Fibroblast of skin of right biceps (primary cell): Measurements from ENCODE around the gene UBL3.
A peak's percentile ranks its signal among the peaks of the same experiment; 100 is the strongest.

Source experiments
- DNase-seq: peaks from one replicate; pipeline ENCODE4 v3.0.0-alpha.2; 2013

UBL3 gene

DNA sequence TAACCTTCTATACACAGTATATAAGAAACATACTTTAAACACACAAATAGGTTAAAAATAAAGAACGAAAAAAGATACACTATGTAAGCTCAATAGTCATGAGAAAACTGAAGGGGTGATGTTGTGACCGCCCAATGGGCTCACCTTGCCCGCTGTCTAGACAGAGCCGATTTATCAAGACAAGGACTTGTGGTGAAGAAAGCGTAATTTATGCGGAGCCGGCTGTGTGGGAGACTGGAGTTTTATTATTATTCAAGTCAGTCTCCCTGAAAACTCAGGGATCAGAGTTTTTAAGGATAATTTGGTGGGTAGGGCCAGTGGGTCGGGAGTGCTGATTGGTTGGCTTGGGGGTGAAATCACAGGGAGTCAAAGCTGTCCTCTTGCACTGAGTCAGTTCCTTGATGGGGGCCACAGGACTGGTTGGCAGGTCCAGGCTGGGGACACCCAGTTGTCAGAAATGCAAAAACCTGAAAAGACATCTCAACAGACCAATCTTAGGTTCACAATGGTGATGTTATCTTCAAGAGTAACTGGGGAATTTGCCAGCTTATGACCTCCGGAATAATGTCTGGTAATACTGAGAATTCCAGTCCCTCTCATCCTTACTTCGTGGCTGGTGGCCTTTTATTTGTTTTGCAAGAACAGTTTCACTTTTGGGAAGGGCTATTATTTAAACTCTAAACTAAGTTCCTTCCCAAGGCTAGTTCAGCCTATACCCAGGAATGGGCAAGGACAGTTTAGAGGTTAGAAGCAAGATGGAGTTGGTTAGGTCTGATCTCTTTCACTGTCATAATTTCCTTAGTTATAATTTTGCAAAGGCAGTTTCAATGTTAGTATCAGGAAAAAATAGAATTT, 96.6 kb downstream of the UBL3 start:
- DNase-seq, result peak; percentile 26

DNA sequence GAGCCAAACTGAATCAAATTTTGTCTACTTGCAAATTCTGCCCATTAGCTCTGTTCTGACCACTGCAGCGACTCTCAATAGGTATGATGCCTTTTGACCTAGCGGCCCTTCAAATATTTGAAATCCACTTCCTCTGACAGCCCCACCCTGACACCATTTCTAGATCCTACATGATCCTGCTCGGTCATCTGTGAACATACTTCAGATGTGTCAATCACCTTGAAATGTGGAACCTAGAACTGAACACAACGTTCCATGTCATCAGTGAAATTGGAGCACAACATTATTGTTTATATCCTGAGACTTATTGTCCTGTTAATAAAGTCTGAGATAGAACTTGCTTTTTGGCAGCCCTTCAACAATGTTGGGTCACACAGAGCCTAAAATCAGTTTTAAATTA, 98.2 kb downstream of the UBL3 start:
- no peak for DNase-seq

GRCh38 chr13:29750183-29750530, 100.3 kb downstream of the UBL3 start:
- DNase-seq, result no peak

GRCh38 chr13:29749401-29750182, 100.8 kb downstream of the UBL3 start:
- peak; percentile 18 for DNase-seq

DNA sequence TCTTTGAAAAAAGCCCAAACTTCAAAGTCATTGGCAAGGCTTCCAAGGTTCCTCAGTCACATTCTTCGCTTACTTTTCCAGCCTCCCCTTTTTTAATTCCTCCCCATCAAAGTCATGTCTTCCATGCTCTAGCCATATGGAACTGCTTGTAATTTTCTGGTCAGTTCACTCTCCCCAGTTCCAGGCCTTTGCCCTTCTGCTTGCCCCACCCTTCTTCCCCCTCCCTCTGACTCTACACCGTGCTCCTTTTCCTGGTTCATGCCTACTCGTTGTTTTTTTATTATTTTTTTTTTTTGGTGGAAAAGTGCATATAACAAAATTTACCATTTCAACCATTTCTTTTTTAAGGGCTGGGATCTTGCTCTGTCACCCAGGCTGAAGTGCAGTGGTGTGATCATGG, 102.3 kb downstream of the UBL3 start:
- DNase-seq, result no peak

DNA sequence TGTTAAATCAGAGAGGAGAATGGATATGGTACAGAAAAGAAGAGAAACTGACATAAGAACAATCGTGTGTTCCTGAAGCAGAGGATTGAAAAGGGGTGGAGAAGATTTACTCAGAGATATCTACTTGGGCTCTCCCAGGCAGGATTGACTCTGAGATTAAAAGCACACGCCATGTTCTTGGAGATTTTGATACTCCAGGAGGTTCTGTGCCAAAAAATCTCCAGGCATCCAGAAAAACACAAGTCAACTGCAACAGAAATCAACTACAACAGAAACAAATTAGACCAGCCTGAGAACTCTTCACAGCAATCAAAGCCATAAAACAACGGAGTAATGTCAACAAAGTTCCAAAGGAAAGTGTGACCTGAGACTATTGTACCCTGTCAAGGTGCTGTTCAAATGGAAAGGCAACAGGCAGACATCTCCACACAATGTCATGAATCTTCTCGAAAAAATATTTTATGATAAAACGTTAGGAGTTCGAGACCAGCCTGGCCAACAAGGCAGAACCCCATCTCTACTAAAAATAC, 104.2 kb downstream of the UBL3 start:
- DNase-seq, result no peak

GRCh38 chr13:29745704-29746103, 104.7 kb downstream of the UBL3 start:
- no peak for DNase-seq

DNA sequence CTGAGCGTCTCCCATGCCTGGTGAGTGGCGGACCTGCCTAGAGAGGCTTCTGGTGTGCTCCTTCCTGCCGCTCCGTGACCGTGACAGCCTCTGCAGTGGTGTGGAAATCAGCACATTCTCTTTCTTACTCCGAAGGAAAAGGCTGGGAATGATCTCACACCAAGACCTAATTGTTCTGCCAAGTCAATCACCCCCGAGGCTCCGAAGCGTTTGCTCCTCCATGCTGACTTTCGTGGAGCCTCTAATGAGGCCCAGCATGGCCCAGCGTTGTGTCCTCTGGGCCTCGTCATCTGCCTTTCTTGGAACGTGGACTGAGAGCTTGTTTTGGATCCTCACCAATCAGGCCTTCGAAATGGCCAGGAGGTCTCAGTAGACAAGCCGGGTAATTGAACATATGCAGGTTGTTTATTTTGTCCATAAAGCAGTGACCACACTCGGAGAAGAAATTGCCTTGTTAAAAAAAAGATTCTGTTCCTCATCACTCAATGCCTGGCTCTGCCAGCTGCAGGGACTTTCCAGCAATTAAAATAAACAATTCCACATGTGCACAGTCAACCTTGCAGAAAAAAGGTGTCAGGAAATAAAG, 107.1 kb downstream of the UBL3 start:
- DNase-seq, result peak; percentile 43

GRCh38 chr13:29740961-29741360, 109.5 kb downstream of the UBL3 start:
- DNase-seq, result no peak

DNA sequence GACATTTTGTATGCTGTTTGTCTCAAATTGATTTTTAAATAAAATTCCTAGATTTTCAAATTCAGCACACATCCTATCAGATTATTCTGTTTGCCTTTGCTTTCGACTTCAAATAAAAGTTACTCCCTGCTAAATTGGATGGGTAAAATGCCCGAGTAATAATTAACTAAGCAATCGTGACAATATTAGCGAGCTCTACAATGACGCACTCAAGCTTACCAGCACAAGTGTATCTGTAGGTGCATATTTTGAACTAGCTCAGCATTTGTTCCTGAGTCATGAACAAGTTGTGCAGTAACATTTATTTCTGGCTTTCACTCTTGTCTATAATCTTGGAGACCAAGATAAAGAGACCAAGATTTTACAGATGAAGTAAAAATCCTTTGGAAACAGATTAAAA, 113.4 kb downstream of the UBL3 start:
- no peak for DNase-seq

DNA sequence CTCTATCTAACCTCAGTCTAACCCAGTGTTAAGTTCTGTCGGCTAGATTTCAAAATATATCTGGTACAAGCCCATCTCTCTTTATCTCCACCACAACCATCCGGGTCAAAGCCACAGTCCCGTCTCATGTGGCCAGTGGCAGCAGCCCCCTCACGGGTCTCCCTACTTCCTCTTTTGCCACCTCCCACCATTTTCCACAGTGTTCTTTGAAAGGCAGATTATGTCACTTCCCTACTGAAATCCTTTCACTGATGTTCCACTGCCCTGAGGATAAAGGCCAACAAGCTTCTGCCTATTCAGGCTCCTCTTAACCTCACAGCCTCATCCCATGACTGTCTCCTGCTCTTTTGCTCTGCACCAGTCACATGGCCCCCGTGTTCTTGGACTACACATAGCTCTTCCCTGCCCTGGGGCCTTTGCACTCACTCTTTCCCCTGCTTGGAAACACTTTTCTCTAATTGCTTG, 117.2 kb downstream of the UBL3 start:
- DNase-seq, result no peak

GRCh38 chr13:29730253-29730652, 120.2 kb downstream of the UBL3 start:
- no peak for DNase-seq

DNA sequence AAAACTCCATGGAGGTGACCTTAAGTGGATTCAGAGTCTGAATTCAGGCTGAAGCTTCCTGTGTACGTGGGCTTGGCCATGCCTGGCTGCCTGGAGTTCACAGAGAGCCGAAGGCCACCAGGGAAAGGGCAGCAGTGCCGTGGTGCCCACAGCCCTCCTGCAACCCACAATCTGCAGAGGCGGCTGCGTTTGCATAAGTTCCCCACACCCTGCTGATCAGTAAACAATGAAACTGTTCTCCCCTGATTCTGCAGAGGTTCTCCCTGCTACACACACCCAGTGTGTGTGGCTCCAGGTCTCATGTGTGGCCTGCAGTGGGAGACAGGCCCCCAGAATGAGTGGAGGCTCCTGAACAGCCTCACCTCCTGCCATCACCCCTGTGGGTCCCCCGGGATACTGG, 128.0 kb downstream of the UBL3 start:
- DNase-seq, result no peak

DNA sequence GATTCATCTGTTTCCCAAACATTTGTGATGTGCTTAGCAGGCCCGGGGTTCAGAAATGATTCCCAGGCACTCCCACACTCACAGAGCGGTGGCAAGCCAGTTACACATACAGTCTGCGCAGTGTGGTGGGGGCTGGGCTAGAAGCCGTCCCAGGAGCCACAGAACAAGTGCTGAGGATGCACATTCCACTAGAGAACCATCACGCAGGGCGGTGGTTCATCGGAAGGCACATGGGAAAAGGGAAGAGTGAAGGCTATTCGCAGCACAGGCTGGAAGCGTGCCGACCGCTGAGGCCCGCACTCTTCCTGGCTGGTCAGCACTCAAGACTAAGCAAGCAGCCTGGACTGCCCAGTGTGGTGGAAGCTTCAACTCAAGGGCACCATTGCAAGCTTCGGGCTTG, 128.7 kb downstream of the UBL3 start:
- DNase-seq, result no peak

- DNase-seq, result no peak
Observed at GRCh38 chr13:29718694-29719093, 131.7 kb downstream of the UBL3 start.

DNA sequence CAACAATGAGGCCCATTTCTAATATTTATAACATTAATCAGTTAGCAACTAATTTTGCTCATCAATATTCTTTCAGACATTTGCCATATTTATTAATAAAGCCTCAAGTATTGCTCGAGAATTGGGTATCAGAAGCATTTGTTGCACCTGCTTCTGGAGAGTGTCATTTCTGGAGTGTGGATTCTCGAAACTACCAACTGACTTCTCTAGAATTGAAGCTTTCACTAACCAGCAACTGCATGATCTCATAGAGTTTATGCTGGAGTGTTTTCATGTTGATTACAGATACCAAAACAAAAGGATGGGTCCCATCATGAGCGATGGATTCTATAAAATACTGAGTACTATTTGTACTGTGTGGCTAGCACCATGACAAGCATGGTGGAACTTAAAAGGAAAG, 133.9 kb downstream of the UBL3 start:
- no peak for DNase-seq
